HG03354 (cell line): ENCODE results near the gene WDR45B.

Source experiments
- ATAC-seq: cut with Tn5 transposase; IDR thresholded peaks from one replicate; pipeline ENCODE4 v1.9.1; 2021; ENCODE audit warnings: mild to moderate bottlenecking; ENCODE audit not compliant: unreplicated experiment, poor library complexity, severe bottlenecking

The WDR45B gene

GRCh38 chr17:82678265-82678891, 30.1 kb upstream of the WDR45B start:
- no peak for ATAC-seq

GRCh38 chr17:82677353-82677925, 29.2 kb upstream of the WDR45B start:
- no peak for ATAC-seq

DNA sequence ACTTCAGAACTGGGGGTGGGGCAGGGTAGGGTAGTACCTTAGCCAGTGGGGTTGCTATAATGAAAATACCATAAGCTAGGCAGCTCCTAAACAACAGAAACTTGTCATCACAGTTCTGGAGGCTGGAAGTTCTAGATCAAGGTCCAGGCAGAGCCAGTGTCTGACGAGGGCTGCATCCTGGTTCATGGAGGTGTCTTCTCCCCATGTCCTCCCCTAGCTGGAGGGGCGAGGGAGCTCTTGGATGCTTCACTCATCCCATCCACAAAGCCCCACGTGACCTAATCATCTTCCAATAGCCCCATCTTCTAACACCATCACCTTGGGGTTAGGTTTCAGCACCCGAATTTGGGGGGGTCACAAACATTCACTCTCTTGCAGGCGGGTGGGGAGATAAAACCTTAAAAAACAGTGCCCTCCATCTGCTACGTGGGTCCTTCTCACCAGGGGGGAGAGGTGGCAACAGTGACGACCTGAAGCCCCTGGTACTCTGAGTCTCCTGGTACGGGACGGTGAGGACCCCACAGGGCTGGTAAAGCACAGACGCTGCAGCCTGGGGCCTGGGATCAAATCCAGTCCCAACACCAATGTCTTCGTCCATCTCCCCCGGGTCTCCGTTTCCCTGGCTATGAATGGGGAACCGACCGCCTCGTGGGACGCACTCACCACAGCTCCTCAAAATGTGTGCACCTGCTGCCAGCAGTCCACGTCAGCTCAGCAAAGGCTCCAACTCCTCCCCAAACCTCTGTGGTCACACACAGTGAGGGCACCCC, 27.4 kb upstream of the WDR45B start:
- ATAC-seq: no peak

GRCh38 chr17:82674656-82675475, 26.6 kb upstream of the WDR45B start:
- no peak for ATAC-seq

DNA sequence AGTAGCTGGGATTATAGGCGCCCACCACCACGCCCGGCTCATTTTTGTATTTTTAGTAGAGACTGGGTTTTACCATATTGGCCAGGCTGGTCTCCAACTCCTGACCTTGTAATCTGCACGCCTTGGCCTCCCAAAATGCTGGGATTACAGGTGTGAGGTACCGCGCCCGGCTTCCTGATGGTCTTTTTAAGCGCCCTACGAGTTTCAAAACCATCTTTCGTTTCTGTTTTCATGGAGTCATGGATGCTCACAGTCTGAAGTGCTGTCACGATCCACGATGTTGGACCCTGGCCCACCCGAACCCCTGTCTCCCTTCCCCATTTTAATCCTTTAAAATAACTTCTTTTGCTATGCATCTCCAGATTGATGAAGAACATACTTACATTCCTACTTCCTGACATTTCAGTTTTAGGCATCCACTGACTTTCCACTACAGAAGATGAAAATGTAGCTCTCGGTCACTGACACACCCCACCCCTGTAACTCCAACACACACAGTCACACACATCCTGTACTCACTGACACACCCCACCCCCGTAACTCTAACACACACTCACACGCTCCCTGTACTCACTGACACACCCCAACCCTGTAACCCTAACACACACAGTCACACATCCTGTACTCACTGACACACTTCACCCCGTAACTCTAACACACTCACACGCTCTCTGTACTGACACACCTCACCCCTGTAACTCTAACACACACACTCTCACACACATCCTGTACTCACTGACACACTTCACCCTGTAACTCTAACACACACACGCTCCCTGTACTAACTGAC, 22.6 kb upstream of the WDR45B start:
- no peak for ATAC-seq

- ATAC-seq: no peak
Observed at GRCh38 chr17:82668631-82669099, 20.4 kb upstream of the WDR45B start.

- no peak for ATAC-seq
Observed at GRCh38 chr17:82668024-82668630, 19.9 kb upstream of the WDR45B start.

GRCh38 chr17:82667668-82668000, 19.4 kb upstream of the WDR45B start:
- ATAC-seq: no peak

DNA sequence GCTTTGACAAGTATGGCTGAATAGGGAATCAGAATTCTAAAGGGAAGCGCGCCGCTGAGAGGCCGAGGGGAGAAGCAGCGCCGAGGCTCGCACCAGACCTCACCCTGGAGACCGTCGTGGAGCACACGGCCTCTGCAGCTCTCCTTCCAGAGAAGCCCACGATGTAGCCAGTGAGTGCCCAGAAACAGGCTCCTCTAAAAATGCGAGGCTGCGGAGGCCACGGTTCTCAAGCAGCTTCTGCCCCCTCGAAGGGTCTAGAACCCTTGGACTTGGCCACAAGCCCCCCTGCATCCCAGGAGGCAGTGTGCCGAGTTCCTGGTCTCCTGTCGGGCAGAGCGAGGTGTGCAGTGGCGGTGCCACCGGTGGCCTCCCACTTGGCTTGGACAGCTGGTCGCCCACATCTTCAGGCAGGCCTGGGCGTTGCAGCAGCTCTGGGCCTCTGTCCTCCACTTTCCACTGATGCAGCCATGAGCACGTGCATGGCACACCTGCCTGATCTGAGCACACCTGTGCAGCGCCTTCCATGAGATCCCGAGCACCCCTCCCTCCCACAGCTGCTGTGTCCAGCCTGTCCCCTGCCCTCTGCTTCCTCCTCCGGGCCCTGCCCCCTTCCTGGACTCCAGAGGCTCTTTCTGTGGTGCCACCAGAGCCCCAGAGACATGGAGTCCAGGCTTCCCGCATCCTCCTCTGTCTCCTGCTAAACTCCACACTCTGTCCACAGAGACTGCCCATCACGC, 18.9 kb upstream of the WDR45B start:
- no peak for ATAC-seq

- ATAC-seq: no peak
Observed at GRCh38 chr17:82665891-82666290, 17.6 kb upstream of the WDR45B start.

DNA sequence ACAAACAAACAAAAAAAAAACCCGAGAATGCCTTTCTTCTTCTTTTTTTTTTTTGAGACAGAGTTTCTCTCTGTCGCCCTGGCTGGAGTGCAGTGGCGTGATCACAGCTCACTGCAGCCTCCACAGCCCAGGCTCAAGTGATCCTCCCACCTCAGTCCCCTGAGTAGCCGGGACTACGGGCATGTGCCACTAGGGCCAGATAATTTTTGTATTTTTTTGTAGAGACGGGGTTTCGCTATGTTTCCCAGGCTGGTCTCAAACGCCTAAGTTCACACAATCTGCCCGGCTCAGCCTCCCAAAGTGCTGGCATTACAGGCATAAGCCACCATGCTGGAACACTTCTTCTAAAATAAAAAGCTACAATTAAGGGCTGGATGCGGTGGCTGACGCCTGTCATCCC, 17.0 kb upstream of the WDR45B start:
- ATAC-seq: no peak

DNA sequence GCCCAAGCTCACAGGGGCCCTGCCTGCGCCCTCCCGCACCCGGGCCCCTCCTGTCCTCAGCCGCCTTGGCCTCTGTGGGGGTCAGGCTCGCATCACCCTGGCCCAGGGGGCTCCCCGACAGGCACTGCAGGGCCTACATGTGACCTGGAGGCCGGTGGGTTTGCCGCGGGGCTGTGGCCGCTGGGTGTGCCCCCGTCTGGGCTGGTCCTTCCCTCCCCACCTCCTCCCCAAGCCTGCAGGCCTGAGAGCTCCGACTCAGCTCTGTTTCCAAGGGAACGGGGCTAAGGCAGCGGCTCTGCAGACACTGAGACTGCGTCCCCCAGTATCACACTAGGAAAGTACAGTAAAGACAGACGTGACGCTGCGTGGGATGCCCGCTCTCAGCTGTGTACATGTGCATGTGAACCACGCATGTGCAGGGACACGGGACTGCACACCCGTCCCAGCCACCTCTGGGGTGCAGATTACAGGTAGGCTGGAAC, 16.5 kb upstream of the WDR45B start:
- ATAC-seq: no peak

DNA sequence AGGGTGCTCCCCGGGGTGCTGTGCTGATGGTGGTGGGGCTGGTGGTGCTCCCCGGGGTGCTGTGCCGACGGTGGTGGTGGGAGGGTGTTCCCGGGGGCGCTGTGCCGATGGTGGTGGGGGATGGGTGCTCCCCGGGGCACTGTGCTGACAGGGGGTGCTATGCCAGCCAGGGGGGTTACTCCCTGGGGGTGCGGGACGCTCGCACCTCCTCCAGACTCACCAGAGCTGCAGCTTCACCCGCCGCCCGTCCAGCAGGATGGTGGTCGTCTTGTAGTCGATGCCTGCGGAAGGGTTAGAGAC, 16.0 kb upstream of the WDR45B start:
- ATAC-seq: no peak

- no peak for ATAC-seq
Observed at GRCh38 chr17:82663381-82664275, 15.4 kb upstream of the WDR45B start.

DNA sequence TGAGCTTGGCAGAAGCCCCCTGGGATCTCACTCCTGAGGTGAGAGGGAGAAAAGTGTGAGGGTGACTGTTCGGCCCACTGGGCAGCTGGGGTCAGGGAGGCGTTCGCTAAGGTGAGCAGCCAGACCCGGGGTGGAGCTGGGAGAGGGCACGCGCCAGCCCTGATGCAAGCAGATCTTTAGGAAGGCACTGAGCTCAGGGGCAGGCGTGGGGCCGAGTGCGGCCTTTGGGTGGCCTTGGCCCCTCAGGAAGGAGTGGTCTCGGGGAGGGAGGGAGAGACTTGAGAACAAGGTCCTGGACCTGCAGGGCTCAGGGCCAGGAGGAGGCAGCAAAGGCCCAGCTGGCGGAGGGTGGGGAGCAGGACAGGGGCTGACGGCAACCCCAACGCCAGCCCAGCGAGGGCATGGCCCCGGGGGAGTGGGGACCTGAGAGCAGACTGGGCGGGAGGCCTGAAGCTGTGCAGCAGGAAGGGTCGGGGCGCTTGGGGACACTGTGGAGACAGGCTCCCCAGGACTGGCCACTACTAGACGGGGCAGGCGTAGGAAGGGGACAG, 14.5 kb upstream of the WDR45B start:
- no peak for ATAC-seq

DNA sequence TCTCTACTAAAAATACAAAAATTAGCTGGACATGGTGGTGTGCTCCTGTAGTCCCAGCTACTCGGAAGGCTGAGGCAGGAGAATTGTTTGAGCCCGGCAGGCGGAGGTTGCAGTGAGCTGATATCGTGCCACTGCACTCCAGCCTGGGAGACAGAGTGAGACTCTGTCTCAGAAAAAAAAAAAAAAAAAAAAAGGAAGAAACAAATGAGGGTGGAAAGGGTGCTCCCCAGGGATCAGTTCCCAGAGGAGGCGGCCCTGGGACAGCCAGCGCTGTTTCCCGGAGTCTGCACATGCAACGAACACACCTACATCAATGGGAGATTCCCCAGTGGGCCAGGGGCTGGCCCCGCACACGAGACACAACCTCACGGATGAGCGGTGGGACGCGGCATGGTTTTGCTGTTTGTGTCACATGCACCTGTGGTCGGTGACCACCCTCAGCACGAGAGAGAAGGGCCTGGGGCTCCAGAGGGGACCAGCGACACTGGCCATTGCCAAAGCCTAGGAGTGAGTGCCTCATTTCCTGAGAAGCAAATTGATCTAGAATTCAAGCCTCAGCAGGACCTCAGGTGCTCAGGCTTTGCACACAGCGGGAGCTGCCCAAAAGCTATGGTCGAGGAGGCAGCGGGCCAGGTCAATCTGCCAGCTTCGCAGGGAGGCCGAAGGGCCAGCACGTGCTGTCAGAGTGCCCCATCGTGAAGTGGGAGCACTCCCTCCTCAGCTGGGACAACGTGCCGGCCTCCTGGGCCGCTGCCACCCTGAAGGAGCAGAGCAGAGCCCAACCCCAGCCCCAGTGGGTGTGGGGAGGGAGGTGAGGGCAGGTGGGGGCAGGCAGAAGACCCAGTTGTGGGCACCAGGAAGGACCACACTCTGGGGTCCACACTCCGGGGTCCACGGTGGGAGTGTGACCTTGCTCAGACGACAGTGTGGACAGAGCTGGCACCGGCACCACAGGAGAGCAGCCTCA, 13.8 kb upstream of the WDR45B start:
- ATAC-seq: no peak
